ENCODE results near the gene SUPT6H.

GRCh38 chr17:28746611-28747050 lies 84.6 kb downstream of the SUPT6H start:
- TF ChIP-seq CTCF (conservative IDR thresholded peaks at IDR 0.05 in 1 of 2, IDR thresholded peaks at IDR 0.05 in 1 of 2; ENCODE audit: extremely low read depth in 1 of 2, insufficient read depth in 1 of 2, low read depth in 1 of 2, low read length in 2 of 2) (no peak), EZH2 (IDR thresholded peaks at IDR 0.05; ENCODE audit: borderline replicate concordance, low read length) (no peak)
